ENCODE measurements around the gene ATP4B. TPM values are rescaled to one million over a fixed set of nuclear protein-coding genes. Genes with fewer than 3 reads are reported as not detected.
"Not testable (repeated sequence)": the region's sequence is repeated elsewhere in the genome, so short reads cannot be mapped to it uniquely, and the experiment has no call there.

ATP4B gene
- polyA plus RNA-seq, 5 donors: 0.36 to 0.55 (median 0.46) TPM; not detected in 1

GRCh38 chr13:113625965-113626721 is 31.9 kb downstream of the ATP4B start:
- no peak for DNase-seq

GRCh38 chr13:113624640-113625304 is 33.2 kb downstream of the ATP4B start:
- DNase-seq: not testable (repeated sequence)

GRCh38 chr13:113624235-113624587 is 33.8 kb downstream of the ATP4B start:
- DNase-seq: no peak

GRCh38 chr13:113623491-113624234 is 34.3 kb downstream of the ATP4B start:
- no peak for DNase-seq

GRCh38 chr13:113622791-113623490 is 35.1 kb downstream of the ATP4B start:
- no peak for DNase-seq

GRCh38 chr13:113621986-113622550 is 35.9 kb downstream of the ATP4B start:
- DNase-seq: not testable (repeated sequence)

GRCh38 chr13:113621498-113621897 is 36.5 kb downstream of the ATP4B start:
- not testable (repeated sequence) for DNase-seq

GRCh38 chr13:113621046-113621445 is 37.0 kb downstream of the ATP4B start:
- DNase-seq: no peak

- no peak for DNase-seq
Observed at GRCh38 chr13:113620036-113620796, 37.8 kb downstream of the ATP4B start.

GRCh38 chr13:113618455-113618854 is 39.5 kb downstream of the ATP4B start:
- DNase-seq: no peak

GRCh38 chr13:113617961-113618360 is 40.0 kb downstream of the ATP4B start:
- DNase-seq: no peak

- no peak for DNase-seq
Observed at GRCh38 chr13:113616991-113617749, 40.8 kb downstream of the ATP4B start.

- no peak for DNase-seq
Observed at GRCh38 chr13:113616281-113616906, 41.6 kb downstream of the ATP4B start.

GRCh38 chr13:113613789-113614379 is 44.1 kb downstream of the ATP4B start:
- no peak for DNase-seq

- no peak for DNase-seq
Observed at GRCh38 chr13:113612607-113613006, 45.4 kb downstream of the ATP4B start.

- DNase-seq: no peak
Observed at GRCh38 chr13:113611996-113612395, 46.0 kb downstream of the ATP4B start.

GRCh38 chr13:113610266-113610665 is 47.7 kb downstream of the ATP4B start:
- DNase-seq: no peak

GRCh38 chr13:113609616-113610015 is 48.4 kb downstream of the ATP4B start:
- DNase-seq: no peak

GRCh38 chr13:113608967-113609533 is 48.9 kb downstream of the ATP4B start:
- no peak for DNase-seq

All from right lung (tissue), 5 donors.